T-helper 1 cell treated with Interleukin-12 subunit alpha and Interleukin-12 subunit beta and Interleukin-4 antibody, amounts not matched to agents 30 ng/mL and 1 ng/mL, for 36 hours (primary cell): ENCODE data around the gene TGM1. TPM values are rescaled to one million over a fixed set of nuclear protein-coding genes. Genes with fewer than 3 reads are reported as not detected.
"Not testable (repeated sequence)": the region's sequence is repeated elsewhere in the genome, so short reads cannot be mapped to it uniquely, and the experiment has no call there.

Source experiments
- intact Hi-C: fragments of 100-400 bp; cut with micrococcal nuclease; formaldehyde crosslinking; loops from one replicate; pipeline ENCODE4 v1.15.1; 2024
- total RNA-seq: library from RNA; stranded (reverse); gene quantifications from 2 replicates; pipeline ENCODE4 v1.2.3, GENCODE V29; 2022

The TGM1 gene
- total RNA-seq, 1 donor from 2014 or later: 6.4 TPM

DNA sequence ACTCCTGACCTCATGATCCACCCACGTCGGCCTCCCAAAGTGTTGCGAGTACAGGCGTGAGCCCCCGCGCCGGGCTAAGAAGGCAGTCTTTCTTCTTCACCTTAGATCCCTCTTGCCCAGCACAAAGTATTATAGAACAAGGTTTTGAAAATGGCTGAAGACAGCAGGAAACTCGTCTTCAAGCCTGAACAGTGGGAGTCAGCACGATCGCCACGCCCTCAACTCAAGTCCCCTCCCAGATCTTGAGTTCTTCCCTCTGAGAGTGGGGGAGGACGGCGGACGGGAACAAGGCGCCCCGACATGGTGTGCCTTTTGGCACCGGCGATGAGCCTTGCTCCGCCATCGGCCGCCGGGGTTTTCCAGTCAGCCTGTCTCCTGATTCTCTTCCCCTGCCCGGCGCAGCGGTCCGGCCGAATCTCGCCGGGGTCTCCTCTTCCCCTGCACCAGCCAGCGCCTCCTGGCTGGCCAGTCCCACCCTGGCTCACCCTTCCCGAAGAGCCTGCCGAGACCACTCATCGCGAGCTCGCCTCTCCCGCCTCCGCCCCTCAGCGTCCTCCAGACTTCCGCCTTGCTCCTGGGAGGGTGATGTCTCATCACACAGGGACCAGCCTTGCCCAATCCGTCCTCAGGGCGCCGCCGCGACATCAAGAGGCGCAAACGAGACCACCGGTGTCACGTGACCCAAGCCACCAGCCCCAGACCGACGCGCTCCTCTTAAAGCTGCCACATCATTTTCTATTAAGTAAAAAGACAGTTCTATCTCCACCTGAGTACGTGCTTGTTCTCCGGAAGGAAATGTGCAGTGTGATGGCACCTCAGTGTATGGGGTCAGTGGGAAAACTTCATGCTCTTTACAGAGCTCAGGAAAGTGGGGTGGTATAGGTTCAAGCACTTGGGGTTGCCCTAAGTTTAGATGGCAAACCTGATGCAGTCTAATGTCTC, 49.8 kb downstream of the TGM1 start, which contains the start of gene CHMP4A:
TSS of gene CHMP4A (minus strand) at position 565 of the 942 bp plus-strand sequence. CDS start at position 516, 49 bp downstream.
- intact Hi-C loops: loop anchor here (1.0 to 10.0 kb wide), 11 partner anchors 18 to 891 kb away; partner anchors contain the start of genes DCAF11, DHRS1, EMC9 and IPO4

DNA sequence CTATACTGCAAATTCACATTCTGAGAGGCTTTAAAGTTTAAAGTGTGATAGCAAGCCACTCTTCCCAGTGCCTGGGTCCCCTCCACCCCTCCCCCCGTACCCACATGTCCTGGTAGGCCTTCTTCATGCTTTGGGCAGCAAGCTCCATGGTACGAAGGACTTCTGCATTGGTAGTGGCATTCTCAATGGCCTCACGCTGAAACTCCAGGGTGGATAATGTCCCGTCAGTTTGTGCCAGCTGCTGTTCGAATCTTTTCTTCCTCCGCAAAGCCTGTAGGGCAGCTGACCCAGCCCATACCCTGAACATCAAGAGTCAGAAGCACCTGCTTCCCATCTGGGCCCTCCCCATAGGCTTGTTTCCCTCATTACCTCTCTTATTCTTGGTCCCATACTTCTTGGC, 51.7 kb downstream of the TGM1 start:
- intact Hi-C loops: loop anchor here (5.0 to 10.0 kb wide), 2 partner anchors 463 to 889 kb away; partner anchors contain the start of gene PABPN1

DNA sequence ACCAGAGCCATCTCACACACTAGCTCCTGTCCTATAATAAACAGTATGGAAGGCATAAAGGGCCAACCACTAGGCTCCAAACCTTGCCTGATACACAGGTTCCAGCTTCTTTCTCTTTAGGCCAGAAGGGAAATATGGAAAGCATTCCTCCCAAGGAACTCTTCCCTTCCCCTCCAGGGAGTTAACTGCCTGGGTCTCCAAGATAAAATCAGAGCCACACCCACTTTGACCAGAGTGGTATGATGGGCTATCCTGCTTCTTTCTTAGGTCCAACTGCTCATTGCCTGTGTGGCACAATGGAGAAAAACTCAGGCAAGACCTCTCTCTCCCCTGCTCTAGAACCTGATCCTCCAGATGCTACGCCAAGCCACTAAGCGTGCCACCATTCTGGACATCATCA, 55.4 kb downstream of the TGM1 start:
- intact Hi-C loops: no loop called here

DNA sequence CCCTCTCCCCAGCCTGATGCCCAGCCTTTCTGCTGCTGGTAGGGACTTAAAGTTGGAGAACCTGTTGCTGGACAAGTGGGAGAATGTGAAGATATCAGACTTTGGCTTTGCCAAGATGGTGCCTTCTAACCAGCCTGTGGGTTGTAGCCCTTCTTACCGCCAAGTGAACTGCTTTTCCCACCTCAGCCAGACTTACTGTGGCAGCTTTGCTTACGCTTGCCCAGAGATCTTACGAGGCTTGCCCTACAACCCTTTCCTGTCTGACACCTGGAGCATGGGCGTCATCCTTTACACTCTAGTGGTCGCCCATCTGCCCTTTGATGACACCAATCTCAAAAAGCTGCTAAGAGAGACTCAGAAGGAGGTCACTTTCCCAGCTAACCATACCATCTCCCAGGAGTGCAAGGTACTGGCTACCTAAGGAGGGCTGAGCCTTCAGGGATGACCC, 55.8 kb downstream of the TGM1 start:
- intact Hi-C loops: no loop called here

DNA sequence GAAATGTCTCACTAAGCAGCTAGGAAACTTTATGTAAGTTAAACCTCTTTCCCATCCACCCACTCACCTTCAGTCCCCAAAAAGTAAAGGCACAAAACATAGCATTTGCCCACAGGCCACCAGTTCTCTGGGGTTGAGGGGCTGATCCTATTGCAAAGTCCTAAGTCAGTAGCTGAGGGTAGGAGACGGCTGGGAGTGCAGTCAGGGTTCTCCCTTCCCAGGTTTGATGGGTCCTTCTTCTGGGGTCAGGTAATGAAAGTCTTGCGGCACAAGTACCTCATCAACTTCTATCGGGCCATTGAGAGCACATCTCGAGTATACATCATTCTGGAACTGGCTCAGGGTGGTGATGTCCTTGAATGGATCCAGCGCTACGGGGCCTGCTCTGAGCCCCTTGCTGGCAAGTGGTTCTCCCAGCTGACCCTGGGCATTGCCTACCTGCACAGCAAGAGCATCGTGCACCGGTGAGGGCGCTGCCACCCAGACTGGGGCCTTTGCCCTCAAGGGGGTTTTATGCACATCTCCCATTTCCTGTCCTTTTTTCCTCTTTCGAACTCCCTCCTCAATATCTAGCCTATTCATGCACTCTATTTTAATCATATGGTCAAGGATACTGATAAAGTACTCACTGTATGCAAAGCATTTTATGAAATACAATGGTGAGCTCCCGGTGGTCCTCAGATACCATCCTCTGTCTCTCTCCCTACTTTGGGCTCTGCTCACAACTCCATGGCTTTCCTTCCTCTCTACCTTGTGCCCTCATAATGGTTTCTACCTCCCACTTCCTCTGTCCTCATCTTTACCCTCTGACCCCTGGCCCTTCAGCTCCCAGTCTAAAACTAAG, 56.5 kb downstream of the TGM1 start:
- intact Hi-C loops: no loop called here

DNA sequence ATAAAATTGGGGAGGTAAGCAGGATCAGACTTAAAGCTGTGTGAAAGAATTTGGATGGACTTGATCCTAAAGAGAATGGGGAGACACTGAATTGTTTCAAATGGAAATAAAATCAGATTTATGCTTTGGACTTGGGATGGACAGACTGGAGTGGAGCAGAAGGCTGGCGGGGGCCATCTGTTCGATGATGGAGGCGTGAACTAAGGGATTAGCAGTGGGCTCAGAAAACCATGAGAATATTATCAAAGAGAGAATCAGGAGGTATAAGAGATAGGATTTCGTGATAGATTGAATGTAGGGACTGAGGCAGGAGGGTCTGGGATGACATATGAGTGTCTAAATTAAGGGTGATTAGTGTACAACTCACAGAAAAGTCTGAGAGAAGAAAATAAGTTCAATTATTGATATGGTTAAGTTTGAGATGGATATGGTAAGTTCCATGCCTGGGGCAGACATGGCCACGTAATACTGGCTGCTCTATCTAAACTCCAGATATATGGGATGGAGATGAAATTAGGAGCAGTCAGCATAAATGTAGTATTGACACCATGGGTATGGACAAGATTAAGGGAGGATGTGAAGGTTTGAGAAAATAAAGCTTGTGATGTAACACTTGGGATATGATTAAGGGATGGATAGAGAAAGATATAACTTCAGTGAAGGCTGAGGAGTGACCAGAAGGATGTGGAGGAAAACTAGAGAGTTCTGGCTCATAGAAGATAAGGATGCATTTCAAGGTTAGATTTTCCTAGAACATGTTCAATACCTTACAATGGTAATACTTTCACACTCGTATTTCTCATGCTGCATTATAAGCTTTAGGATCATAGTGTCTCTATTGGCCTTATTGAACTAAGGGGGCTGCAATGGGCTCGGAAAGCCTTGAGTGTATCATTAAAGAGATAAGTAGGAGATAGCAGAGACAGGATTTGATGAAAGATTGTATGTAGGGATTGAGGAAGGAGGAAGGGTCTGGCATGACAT, 58.5 kb downstream of the TGM1 start:
- intact Hi-C loops: no loop called here

DNA sequence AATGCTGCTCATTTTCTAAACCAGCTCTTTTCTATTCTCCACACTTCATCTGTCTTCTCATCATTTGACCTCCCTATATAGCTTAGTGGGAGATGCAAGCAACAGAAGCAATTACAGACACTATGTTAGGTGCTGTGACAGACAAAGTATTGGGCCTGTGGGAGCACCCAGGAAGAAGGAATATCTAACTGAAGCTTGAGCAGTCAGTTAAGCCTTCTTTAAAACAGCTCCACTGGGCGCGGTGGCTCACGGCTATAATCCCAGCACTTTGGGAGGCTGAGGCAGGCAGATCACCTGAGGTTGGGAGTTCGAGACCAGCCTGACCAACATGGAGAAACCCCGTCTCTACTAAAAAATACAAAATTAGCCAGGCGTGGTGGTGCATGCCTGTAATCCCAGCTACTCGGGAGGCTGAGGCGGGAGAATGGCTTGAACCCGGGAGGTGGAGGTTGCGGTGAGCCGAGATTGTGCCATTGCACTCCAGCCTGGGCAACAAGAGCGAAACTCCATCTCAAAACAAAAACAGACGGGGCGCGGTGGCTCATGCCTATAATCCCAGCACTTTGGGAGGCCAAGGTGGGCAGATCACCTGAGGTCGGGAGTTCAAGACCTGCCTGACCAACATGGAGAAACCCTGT, 59.6 kb downstream of the TGM1 start:
- intact Hi-C loops: not testable (repeated sequence)

DNA sequence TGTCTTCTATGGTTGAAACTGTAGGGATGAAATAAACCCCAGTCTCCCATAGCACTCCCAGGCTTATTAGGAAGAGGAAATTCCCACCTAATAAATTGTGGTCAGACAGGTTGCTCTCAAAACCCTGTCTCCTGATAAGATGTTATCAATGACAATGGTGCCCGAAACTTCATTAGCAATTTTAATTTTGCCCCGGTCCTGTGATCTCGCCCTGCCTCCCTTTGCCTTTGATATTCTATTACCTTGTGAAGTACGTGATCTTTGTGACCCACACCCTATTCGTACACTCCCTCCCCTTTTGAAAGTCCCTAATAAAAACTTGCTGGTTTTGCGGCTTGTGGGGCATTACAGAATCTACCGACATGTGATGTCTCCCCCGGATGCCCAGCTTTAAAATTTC, 60.4 kb downstream of the TGM1 start:
- intact Hi-C loops: not testable (repeated sequence)

Other genes with a start within 250 kb of the TGM1 start
- gene CARMIL3, start 211.2 kb downstream of the TGM1 start, total RNA-seq: 2.3 and 3.2 TPM in 2 replicates
- not detected in 2 replicates for gene CPNE6, start 191.6 kb downstream of the TGM1 start, total RNA-seq
- gene PCK2, start 168.9 kb downstream of the TGM1 start, total RNA-seq: 46.1 and 51.2 TPM in 2 replicates
- gene DCAF11, start 148.4 kb downstream of the TGM1 start, total RNA-seq: 81.8 and 89.9 TPM in 2 replicates
- gene NRL, start 148.2 kb downstream of the TGM1 start, total RNA-seq: 2.4 and 2.5 TPM in 2 replicates
- 1.1 and 1.7 TPM in 2 replicates for gene FITM1, start 132.5 kb downstream of the TGM1 start, total RNA-seq
- gene PSME1, start 127.0 kb downstream of the TGM1 start, total RNA-seq: 545 and 567 TPM in 2 replicates
- 17.9 and 18.2 TPM in 2 replicates for gene EMC9, start 121.6 kb downstream of the TGM1 start, total RNA-seq
- gene PSME2, start 116.6 kb downstream of the TGM1 start, total RNA-seq: 802 and 822 TPM in 2 replicates
- 145 and 153 TPM in 2 replicates for gene RNF31, start 115.7 kb downstream of the TGM1 start, total RNA-seq
- gene IRF9, start 101.9 kb downstream of the TGM1 start, total RNA-seq: 304 and 321 TPM in 2 replicates
- 72.3 and 78.3 TPM in 2 replicates for gene REC8, start 91.1 kb downstream of the TGM1 start, total RNA-seq
- gene IPO4, start 74.4 kb downstream of the TGM1 start, total RNA-seq: 48.1 and 50.6 TPM in 2 replicates
- gene TM9SF1, start 67.7 kb downstream of the TGM1 start, total RNA-seq: 35.8 and 45.3 TPM in 2 replicates
- 0.27 and 0.83 TPM in 2 replicates for gene TSSK4, start 57.5 kb downstream of the TGM1 start, total RNA-seq
- gene CHMP4A, start 49.7 kb downstream of the TGM1 start, total RNA-seq: 96.5 and 104 TPM in 2 replicates
- gene MDP1, start 47.1 kb downstream of the TGM1 start, total RNA-seq: 11.8 and 14.5 TPM in 2 replicates
- 187 and 191 TPM in 2 replicates for gene NEDD8, start 30.8 kb downstream of the TGM1 start, total RNA-seq
- gene GMPR2, start 30.2 kb downstream of the TGM1 start, total RNA-seq: 58.0 and 71.9 TPM in 2 replicates
- gene TINF2, start 20.6 kb downstream of the TGM1 start, total RNA-seq: 148 and 151 TPM in 2 replicates
- gene RABGGTA, start 8.4 kb upstream of the TGM1 start, total RNA-seq: 51.6 and 55.3 TPM in 2 replicates
- gene DHRS1, start 36.6 kb upstream of the TGM1 start, total RNA-seq: 23.3 and 25.2 TPM in 2 replicates
- gene NOP9, start 36.7 kb upstream of the TGM1 start, total RNA-seq: 40.1 and 42.6 TPM in 2 replicates
- gene CIDEB, start 44.8 kb upstream of the TGM1 start, total RNA-seq: 23.7 and 27.8 TPM in 2 replicates
- 15.1 and 17.8 TPM in 2 replicates for gene LTB4R2, start 47.0 kb upstream of the TGM1 start, total RNA-seq
- gene LTB4R, start 48.3 kb upstream of the TGM1 start, total RNA-seq: 21.6 and 24.2 TPM in 2 replicates
- 4.3 and 5.3 TPM in 2 replicates for gene ADCY4, start 71.9 kb upstream of the TGM1 start, total RNA-seq
- gene RIPK3, start 76.8 kb upstream of the TGM1 start, total RNA-seq: 37.1 and 41.9 TPM in 2 replicates
- 0.59 TPM in 1 of 2 replicates, not detected in the other for gene NFATC4, start 105.0 kb upstream of the TGM1 start, total RNA-seq
- 0.12 and 0.17 TPM in 2 replicates for gene NYNRIN, start 135.8 kb upstream of the TGM1 start, total RNA-seq
- 17.7 and 18.5 TPM in 2 replicates for gene CBLN3, start 166.5 kb upstream of the TGM1 start, total RNA-seq
- 97.9 and 101 TPM in 2 replicates for gene KHNYN, start 166.8 kb upstream of the TGM1 start, total RNA-seq
- gene SDR39U1, start 179.6 kb upstream of the TGM1 start, total RNA-seq: 49.9 and 55.0 TPM in 2 replicates
- gene CMA1, start 245.1 kb upstream of the TGM1 start, total RNA-seq: not detected in 2 replicates